GM12878 (cell line): Measurements from ENCODE around the gene SPINT1. TPM values are rescaled to one million over a fixed set of nuclear protein-coding genes. Genes with fewer than 3 reads are reported as not detected.
A peak's percentile ranks its signal among the peaks of the same experiment; 100 is the strongest.

Experiments
- BCL3 ChIP-seq: IDR thresholded peaks from 2 replicates; pipeline ENCODE4 v1.6.1; 2011; ENCODE audit warnings: borderline replicate concordance, low read depth, mild to moderate bottlenecking, moderate library complexity, low read length; ENCODE audit not compliant: insufficient read depth, poor library complexity, severe bottlenecking
- BHLHE40 ChIP-seq, 2 experiments: fragments of 450-650 bp in 1 of 2; IDR thresholded peaks; 2 replicates each; pipeline ENCODE4 v1.6.1; 2011 to 2017; ENCODE audit warnings: low read depth in 2 of 2, borderline replicate concordance in 1 of 2, improper control_type of control experiment in 1 of 2, low read length in 1 of 2, mild to moderate bottlenecking in 1 of 2
- EZH2 ChIP-seq: IDR thresholded peaks from 2 replicates; pipeline ENCODE4 v1.6.1; 2012; ENCODE audit warnings: low read depth, mild to moderate bottlenecking, control low read depth, inconsistent platforms, low read length, borderline replicate concordance; ENCODE audit not compliant: control insufficient read depth
- IKZF1 ChIP-seq: fragments of 450-650 bp; conservative IDR thresholded peaks from 2 replicates; pipeline ENCODE4 v1.6.1; 2017; ENCODE audit warnings: antibody characterized with exemption, mild to moderate bottlenecking
- IRF4 ChIP-seq: IDR thresholded peaks from 2 replicates; pipeline ENCODE4 v1.6.1; 2011; ENCODE audit warnings: low read depth, low read length
- JUNB ChIP-seq: IDR thresholded peaks from 2 replicates; pipeline ENCODE4 v1.6.1; 2016; ENCODE audit warnings: antibody characterized with exemption, mild to moderate bottlenecking
- KAT2A ChIP-seq: conservative IDR thresholded peaks from 2 replicates; pipeline ENCODE4 v1.6.1; 2011; ENCODE audit warnings: low read depth, low read length; ENCODE audit not compliant: control insufficient read depth
- NBN ChIP-seq: fragments of 450-650 bp; IDR thresholded peaks from 2 replicates; pipeline ENCODE4 v1.6.1; 2016
- SKIL ChIP-seq: fragments of 450-650 bp; IDR thresholded peaks from 2 replicates; pipeline ENCODE4 v1.6.1; 2017; ENCODE audit warnings: mild to moderate bottlenecking, low read depth, inconsistent platforms; ENCODE audit not compliant: poor library complexity, severe bottlenecking
- TCF7 ChIP-seq: IDR thresholded peaks from 2 replicates; pipeline ENCODE4 v1.6.1; 2014; ENCODE audit warnings: antibody characterized with exemption, borderline replicate concordance
- WRNIP1 ChIP-seq: IDR thresholded peaks from 2 replicates; pipeline ENCODE4 v1.6.1; 2011; ENCODE audit warnings: low read depth, low read length, improper control_type of control experiment, borderline replicate concordance
- polyA plus RNA-seq, 11 experiments: library from polyadenylated mRNA; depleted of rRNA in 4 of 11; unstranded in 6 of 11; stranded (reverse) in 5 of 11; fragments of >200 nt; fragmentation: Nextera tagmentation in 4 of 11; fragmentation: Illumina TruSeq in 1 of 11; extraction: Ambion mirVana in 4 of 11; extraction: Trizol in 1 of 11; gene quantifications; 1 replicate in 1 of 11; 2 replicates in 10 of 11; pipeline versions ENCODE4 v1.2.1 to v1.2.3, GENCODE V29; 2011 to 2016; ENCODE audit warnings: inconsistent platforms in 2 of 11, missing spikeins in 2 of 11, low read depth in 1 of 11
- total RNA-seq, 4 experiments: library from RNA; depleted of rRNA in 3 of 4; stranded (reverse); fragments of >200 nt in 3 of 4; fragmentation: Illumina TruSeq in 1 of 4; extraction: Trizol in 1 of 4; gene quantifications; 2 replicates each; pipeline versions ENCODE4 v1.2.1 to v1.2.3, GENCODE V29; 2013 to 2021

SPINT1 gene
- total and polyA plus RNA-seq, 10 of the 15 experiments (the other 5 are each of a cell fraction or from before 2014, with no cell fraction given): 3.5 to 28.6 (median 10.2) TPM

GRCh38 chr15:40879609-40880008 lies 35.8 kb downstream of the SPINT1 start (continued):
- peak; percentile 50 for TF ChIP-seq SKIL
- peak; percentile 82; the same call in 1 of the 2 replicates for TF ChIP-seq NBN
- no peak for TF ChIP-seq EZH2
- peak; percentile 93 for TF ChIP-seq TCF7
- TF ChIP-seq WRNIP1: peak; percentile 59; the same call in 1 of the 2 replicates
- peak; percentile 56; the same call in 1 of the 2 replicates for TF ChIP-seq JUNB
- TF ChIP-seq BCL3: peak; percentile 20
- no peak for TF ChIP-seq KAT2A
- 0 out of 2 replicates have a peak, but pooled peaks have one; percentile 16 for TF ChIP-seq IRF4
- TF ChIP-seq BHLHE40 (IDR thresholded peaks at IDR 0.05; ENCODE audit: borderline replicate concordance in 1 of 2, low read depth in 2 of 2, low read length in 1 of 2): 0 out of 4 replicates have a peak, but pooled peaks of 1 of the 2 experiments have one; percentile 20
- TF ChIP-seq IKZF1: peak; percentile 52
